ENCODE data around the gene CPNE4.

CPNE4 gene

GRCh38 chr3:131733086-131733841, 301.6 kb downstream of the CPNE4 start:
- DNase-seq (ENCODE audit: low read depth) = no peak

GRCh38 chr3:131731709-131732108, 303.1 kb downstream of the CPNE4 start:
- DNase-seq (ENCODE audit: low read depth) = no peak

GRCh38 chr3:131730581-131730980, 304.2 kb downstream of the CPNE4 start:
- no peak for DNase-seq (ENCODE audit: low read depth)

- no peak for DNase-seq (ENCODE audit: low read depth)
Observed at GRCh38 chr3:131729643-131730017, 305.2 kb downstream of the CPNE4 start.

GRCh38 chr3:131728898-131729642, 305.7 kb downstream of the CPNE4 start:
- no peak for DNase-seq (ENCODE audit: low read depth)

- no peak for DNase-seq (ENCODE audit: low read depth)
Observed at GRCh38 chr3:131725414-131725813, 309.4 kb downstream of the CPNE4 start.

- no peak for DNase-seq (ENCODE audit: low read depth)
Observed at GRCh38 chr3:131723343-131723742, 311.5 kb downstream of the CPNE4 start.

- DNase-seq (ENCODE audit: low read depth) = no peak
Observed at GRCh38 chr3:131717493-131717892, 317.3 kb downstream of the CPNE4 start.

GRCh38 chr3:131716943-131717342, 317.9 kb downstream of the CPNE4 start:
- no peak for DNase-seq (ENCODE audit: low read depth)

- no peak for DNase-seq (ENCODE audit: low read depth)
Observed at GRCh38 chr3:131716007-131716406, 318.8 kb downstream of the CPNE4 start.

- no peak for DNase-seq (ENCODE audit: low read depth)
Observed at GRCh38 chr3:131714585-131715220, 320.1 kb downstream of the CPNE4 start.

GRCh38 chr3:131713416-131714123, 321.2 kb downstream of the CPNE4 start:
- no peak for DNase-seq (ENCODE audit: low read depth)

- no peak for DNase-seq (ENCODE audit: low read depth)
Observed at GRCh38 chr3:131712662-131713061, 322.2 kb downstream of the CPNE4 start.

GRCh38 chr3:131711114-131711768, 323.6 kb downstream of the CPNE4 start:
- no peak for DNase-seq (ENCODE audit: low read depth)

- no peak for DNase-seq (ENCODE audit: low read depth)
Observed at GRCh38 chr3:131708241-131708640, 326.6 kb downstream of the CPNE4 start.

- no peak for DNase-seq (ENCODE audit: low read depth)
Observed at GRCh38 chr3:131705558-131706051, 329.2 kb downstream of the CPNE4 start.

GRCh38 chr3:131705099-131705498, 329.7 kb downstream of the CPNE4 start:
- DNase-seq (ENCODE audit: low read depth) = no peak

GRCh38 chr3:131704098-131704497, 330.7 kb downstream of the CPNE4 start:
- no peak for DNase-seq (ENCODE audit: low read depth)

- DNase-seq (ENCODE audit: low read depth) = no peak
Observed at GRCh38 chr3:131702146-131702545, 332.7 kb downstream of the CPNE4 start.

GRCh38 chr3:131701153-131701770, 333.6 kb downstream of the CPNE4 start:
- no peak for DNase-seq (ENCODE audit: low read depth)

- no peak for DNase-seq (ENCODE audit: low read depth)
Observed at GRCh38 chr3:131699001-131699400, 335.8 kb downstream of the CPNE4 start.
